K562 (cell line): ENCODE results near the gene ZNF615. TPM values are rescaled to one million over a fixed set of nuclear protein-coding genes. Genes with fewer than 3 reads are reported as not detected.
A peak's percentile ranks its signal among the peaks of the same experiment; 100 is the strongest.

Experiments
- BRF1 ChIP-seq: IDR thresholded peaks from 3 replicates; pipeline ENCODE4 v1.6.1; 2011; ENCODE audit warnings: borderline replicate concordance, mild to moderate bottlenecking; ENCODE audit not compliant: insufficient read length; ENCODE audit errors: extremely low read depth
- CBX8 ChIP-seq: fragments of 200-600 bp; sonication (generic); IDR thresholded peaks from 2 replicates; pipeline ENCODE4 v1.6.1; 2012; ENCODE audit warnings: borderline replicate concordance, mixed run types, low read depth, mild to moderate bottlenecking, moderate library complexity, mixed read lengths, low read length, control low read depth, inconsistent platforms; ENCODE audit not compliant: poor library complexity, severe bottlenecking; ENCODE audit errors: extremely low read depth
- E4F1 ChIP-seq: fragments of 250-450 bp; sonication (Bioruptor Pico); IDR thresholded peaks from 2 replicates; pipeline ENCODE4 v1.5.0; 2021; ENCODE audit warnings: mild to moderate bottlenecking, borderline replicate concordance
- GTF3C2 ChIP-seq: IDR thresholded peaks from 3 replicates; pipeline ENCODE4 v1.6.1; 2011; ENCODE audit warnings: borderline replicate concordance, mild to moderate bottlenecking, moderate library complexity; ENCODE audit not compliant: insufficient read length; ENCODE audit errors: extremely low read depth
- REST ChIP-seq, 2 experiments: fragments of 450-650 bp; formaldehyde crosslinking in 1 of 2; IDR thresholded peaks; 2 replicates each; pipeline versions ENCODE4 v1.4.0 to v1.6.1; 2014 to 2020; ENCODE audit warnings: mild to moderate bottlenecking in 2 of 2, borderline replicate concordance in 1 of 2, low read depth in 1 of 2
- SUPT5H ChIP-seq: fragments of 450-650 bp; IDR thresholded peaks from 2 replicates; pipeline ENCODE4 v1.6.1; 2016
- TEAD1 ChIP-seq, 2 experiments: fragments of 450-650 bp in 1 of 2; sonication (generic) in 1 of 2; formaldehyde crosslinking; IDR thresholded peaks; 2 replicates each; pipeline versions ENCODE4 v1.4.0 to v1.8.0; 2020 to 2022; ENCODE audit warnings: mild to moderate bottlenecking in 2 of 2, missing genetic modification reagents in 1 of 2
- ZFP91 ChIP-seq: sonication (generic); formaldehyde crosslinking; IDR thresholded peaks from 2 replicates; pipeline ENCODE4 v1.8.0; 2022; ENCODE audit warnings: mild to moderate bottlenecking, missing genetic modification reagents
- ZNF780A ChIP-seq: fragments of 250-450 bp; sonication (Bioruptor Pico); IDR thresholded peaks from 2 replicates; pipeline ENCODE4 v1.5.0; 2021; ENCODE audit warnings: mild to moderate bottlenecking
- polyA plus RNA-seq, 8 experiments: library from polyadenylated mRNA; depleted of rRNA in 4 of 8; stranded (reverse) in 5 of 8; unstranded in 3 of 8; fragments of >200 nt; fragmentation: Nextera tagmentation in 2 of 8; fragmentation: Illumina TruSeq in 1 of 8; extraction: Ambion mirVana in 2 of 8; extraction: Trizol in 1 of 8; gene quantifications; 2 replicates each; pipeline versions ENCODE4 v1.2.1 to v1.2.3, GENCODE V29; 2011 to 2014; ENCODE audit warnings: inconsistent platforms in 1 of 8, missing spikeins in 1 of 8
- total RNA-seq, 7 experiments: library from RNA; depleted of rRNA in 6 of 7; stranded (reverse); fragments of >200 nt in 6 of 7; fragmentation: Illumina TruSeq in 2 of 7; extraction: Trizol in 2 of 7; gene quantifications; 2 replicates each; pipeline versions ENCODE4 v1.2.1 to v1.2.3, GENCODE V29; 2011 to 2021; ENCODE audit warnings: low replicate concordance in 1 of 7

Gene ZNF615
- total and polyA plus RNA-seq, 9 of the 15 experiments (the other 6 are each of a cell fraction or from before 2014, with no cell fraction given), result 1.2 to 4.4 (median 2.7) TPM

- no peak for TF ChIP-seq GTF3C2
- TF ChIP-seq E4F1 (CRISPR knock-in tag), result no peak; the same call in 1 of the 2 replicates
- TF ChIP-seq ZFP91 (CRISPR knock-in tag), result no peak
- TF ChIP-seq SUPT5H, result peak; percentile 93
- no peak for TF ChIP-seq REST (IDR thresholded peaks at IDR 0.05; ENCODE audit: borderline replicate concordance)
- no peak for TF ChIP-seq REST (CRISPR knock-in tag; IDR thresholded peaks at IDR 0.05; ENCODE audit: low read depth)
- TF ChIP-seq CBX8, result no peak
- no peak for TF ChIP-seq BRF1
- no peak for TF ChIP-seq ZNF780A (CRISPR knock-in tag)
- TF ChIP-seq TEAD1 (CRISPR knock-in tag; IDR thresholded peaks at IDR 0.05), result peak; percentile 22 to 44; a peak in 1 of 4 replicates
These were observed 20.2 kb upstream of the ZNF615 start, which contains the start of gene ZNF614 (continued) for GRCh38 chr19:52028027-52028779.
